ENCODE measurements around the gene PURA. TPM values are rescaled to one million over a fixed set of nuclear protein-coding genes. Genes with fewer than 3 reads are reported as not detected.

The PURA gene
- total and polyA plus RNA-seq, 2 donors from 2014 or later: 4.7 to 31.6 TPM

DNA sequence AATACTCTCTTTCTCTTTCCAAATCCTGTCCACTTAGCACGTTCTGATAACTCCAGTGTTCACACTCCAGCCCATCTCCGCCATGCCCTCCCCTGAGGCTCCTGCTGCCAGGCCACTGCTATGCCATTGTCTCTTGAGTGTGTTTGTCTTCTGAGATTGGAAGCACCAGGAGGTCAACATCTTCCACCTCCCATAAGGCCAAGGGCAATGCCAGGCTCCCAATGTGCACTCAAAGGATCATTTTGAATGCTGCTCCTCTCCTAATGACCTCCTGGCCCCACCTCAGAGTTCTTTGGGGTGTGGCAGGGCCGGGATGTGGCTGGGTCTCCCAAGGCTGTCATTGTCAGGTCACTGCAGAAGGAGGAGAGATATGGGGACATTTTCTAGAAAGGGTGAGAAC is 31.3 kb downstream of the PURA start:
- H3K27ac ChIP-seq (ENCODE audit: low read depth in 2 of 2, low read length in 2 of 2): no peak overlapping the region
- FAIRE-seq: no peak
- TF ChIP-seq, protein P1, sequence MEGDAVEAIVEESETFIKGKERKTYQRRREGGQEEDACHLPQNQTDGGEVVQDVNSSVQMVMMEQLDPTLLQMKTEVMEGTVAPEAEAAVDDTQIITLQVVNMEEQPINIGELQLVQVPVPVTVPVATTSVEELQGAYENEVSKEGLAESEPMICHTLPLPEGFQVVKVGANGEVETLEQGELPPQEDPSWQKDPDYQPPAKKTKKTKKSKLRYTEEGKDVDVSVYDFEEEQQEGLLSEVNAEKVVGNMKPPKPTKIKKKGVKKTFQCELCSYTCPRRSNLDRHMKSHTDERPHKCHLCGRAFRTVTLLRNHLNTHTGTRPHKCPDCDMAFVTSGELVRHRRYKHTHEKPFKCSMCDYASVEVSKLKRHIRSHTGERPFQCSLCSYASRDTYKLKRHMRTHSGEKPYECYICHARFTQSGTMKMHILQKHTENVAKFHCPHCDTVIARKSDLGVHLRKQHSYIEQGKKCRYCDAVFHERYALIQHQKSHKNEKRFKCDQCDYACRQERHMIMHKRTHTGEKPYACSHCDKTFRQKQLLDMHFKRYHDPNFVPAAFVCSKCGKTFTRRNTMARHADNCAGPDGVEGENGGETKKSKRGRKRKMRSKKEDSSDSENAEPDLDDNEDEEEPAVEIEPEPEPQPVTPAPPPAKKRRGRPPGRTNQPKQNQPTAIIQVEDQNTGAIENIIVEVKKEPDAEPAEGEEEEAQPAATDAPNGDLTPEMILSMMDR (IDR thresholded peaks at IDR 0.05; ENCODE audit: borderline replicate concordance, extremely low read depth, insufficient read depth): no peak
- DNase-seq: no peak
- H3K4me1 ChIP-seq (ENCODE audit: control insufficient read depth in 2 of 3, insufficient read depth in 2 of 3, low read depth in 1 of 3, low read length in 3 of 3): peaks cover 0 to 30% (median 22%) of the 10 kb centered on the region in 3 donors
- H3K36me3 ChIP-seq (ENCODE audit: control insufficient read depth in 2 of 3, insufficient read depth in 3 of 3, low read length in 3 of 3): no peaks in the 10 kb centered on the region
- H3K4me3 ChIP-seq (ENCODE audit: low read length in 3 of 3): peak overlapping the region in 1 of 3 donors; percentile 26
- H3K9ac ChIP-seq (ENCODE audit: low read length in 3 of 3): no peak overlapping the region
- H3K9me3 ChIP-seq (ENCODE audit: control insufficient read depth in 2 of 3, insufficient read depth in 1 of 3, low read length in 3 of 3): no peaks in the 10 kb centered on the region
- intact Hi-C loops (cut with DNase I): no loop called here
- peaks cover 3% of the 10 kb centered on the region for H3K27me3 ChIP-seq (ENCODE audit: control insufficient read depth, insufficient read depth, low read length)

DNA sequence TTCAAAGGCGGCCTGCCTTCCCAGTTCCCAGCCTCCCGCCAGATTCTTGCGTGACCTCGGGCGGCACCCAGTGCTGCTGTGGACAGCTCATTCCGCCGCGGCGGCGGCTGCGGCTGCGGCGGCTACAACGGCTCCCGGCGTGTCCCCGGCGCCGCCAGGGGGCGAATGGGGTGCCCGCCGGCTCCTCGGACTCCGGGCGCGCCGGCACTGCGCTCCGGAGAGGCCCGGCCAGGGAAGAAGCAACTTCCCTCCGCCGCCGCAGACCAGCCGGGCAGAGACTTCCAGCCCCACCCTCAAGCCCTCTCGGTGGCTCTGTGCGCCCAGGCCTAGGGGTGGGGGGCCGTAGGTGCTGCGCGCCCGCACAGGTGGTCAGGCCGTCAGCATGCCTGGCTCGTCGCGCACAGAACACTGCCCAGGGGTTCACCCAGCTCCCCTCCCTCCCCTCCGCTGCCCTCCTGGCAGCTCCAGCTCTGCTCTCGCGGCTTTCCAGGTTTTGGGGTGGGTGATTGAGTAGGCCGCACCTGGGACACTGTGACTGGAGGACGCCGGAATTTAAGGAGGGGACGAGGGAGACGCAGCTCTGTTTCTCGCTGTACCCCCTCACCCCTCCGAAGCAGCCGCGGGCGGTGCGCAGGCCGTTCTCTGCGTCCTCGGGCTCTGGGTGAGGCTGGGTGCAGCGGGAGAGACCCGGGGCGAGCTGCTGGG is 32.1 kb downstream of the PURA start:
- no peak overlapping the region for H3K27ac ChIP-seq (ENCODE audit: low read depth in 2 of 2, low read length in 2 of 2)
- no peak overlapping the region for H3K9ac ChIP-seq (ENCODE audit: low read length in 3 of 3)
- peaks cover 0 to 25% (median 22%) of the 10 kb centered on the region in 3 donors for H3K4me1 ChIP-seq (ENCODE audit: control insufficient read depth in 2 of 3, insufficient read depth in 2 of 3, low read depth in 1 of 3, low read length in 3 of 3)
- no peaks in the 10 kb centered on the region for H3K36me3 ChIP-seq (ENCODE audit: control insufficient read depth in 2 of 3, insufficient read depth in 3 of 3, low read length in 3 of 3)
- DNase-seq (peak; percentile 82 to 90 (median 89)), FAIRE-seq (no peak)
- H3K9me3 ChIP-seq (ENCODE audit: control insufficient read depth in 2 of 3, insufficient read depth in 1 of 3, low read length in 3 of 3): no peaks in the 10 kb centered on the region
- TF ChIP-seq, protein P1 (IDR thresholded peaks at IDR 0.05; ENCODE audit: borderline replicate concordance, extremely low read depth, insufficient read depth): peak; percentile 71
- intact Hi-C loops (cut with DNase I): no loop called here
- peak overlapping the region in 1 of 3 donors; percentile 59 for H3K4me3 ChIP-seq (ENCODE audit: low read length in 3 of 3)
- peaks cover 3% of the 10 kb centered on the region for H3K27me3 ChIP-seq (ENCODE audit: control insufficient read depth, insufficient read depth, low read length)

DNA sequence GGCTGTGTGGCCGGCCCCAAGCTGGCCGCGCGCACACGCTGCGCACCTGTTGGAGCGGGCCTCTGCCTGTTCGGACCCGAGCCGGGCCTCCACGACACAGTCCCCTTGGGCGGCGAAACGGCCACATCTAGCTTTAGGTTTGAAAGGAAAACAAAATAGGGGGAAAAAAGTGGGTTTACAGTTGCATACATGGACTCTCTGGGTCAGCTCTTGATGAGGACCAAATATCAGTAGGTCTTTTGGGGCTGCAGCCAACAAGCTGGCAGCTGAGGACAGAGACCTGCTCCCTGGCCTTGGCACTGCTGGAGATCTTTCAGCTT is 32.6 kb downstream of the PURA start:
- no peak for DNase-seq
- Histone ChIP-seq H3K9me3 (ENCODE audit: control insufficient read depth in 2 of 3, insufficient read depth in 1 of 3, low read length in 3 of 3) (no peaks in the 10 kb centered on the region), H3K4me1 (ENCODE audit: control insufficient read depth in 2 of 3, insufficient read depth in 2 of 3, low read depth in 1 of 3, low read length in 3 of 3) (peaks cover 0 to 25% (median 22%) of the 10 kb centered on the region in 3 donors), H3K27ac (ENCODE audit: low read depth in 2 of 2, low read length in 2 of 2) (no peak overlapping the region), H3K9ac (ENCODE audit: low read length in 3 of 3) (no peak overlapping the region), H3K36me3 (ENCODE audit: control insufficient read depth in 2 of 3, insufficient read depth in 3 of 3, low read length in 3 of 3) (no peaks in the 10 kb centered on the region), H3K4me3 (ENCODE audit: low read length in 3 of 3) (no peak overlapping the region), H3K27me3 (ENCODE audit: control insufficient read depth, insufficient read depth, low read length) (peaks cover 3% of the 10 kb centered on the region)
- FAIRE-seq: no peak
- TF ChIP-seq, protein P1 (IDR thresholded peaks at IDR 0.05; ENCODE audit: borderline replicate concordance, extremely low read depth, insufficient read depth): no peak
- intact Hi-C loops (cut with DNase I): no loop called here

Measured in kidney (tissue), 14 donors.